ENCODE results near the gene NR1D1. TPM values are rescaled to one million over a fixed set of nuclear protein-coding genes. Genes with fewer than 3 reads are reported as not detected.

The NR1D1 gene
- 4.9 and 5.8 TPM in 2 replicates for total RNA-seq

GRCh38 chr17:40100419-40100668, at the start of gene NR1D1:
NR1D1 (minus strand) TSS chr17:40100589; CDS start chr17:40100094, 495 bp downstream.

GRCh38 chr17:40121181-40122135, 21.1 kb upstream of the NR1D1 start, which contains the start of gene MSL1:
MSL1 (plus strand) TSS chr17:40121971; CDS start chr17:40122613, 642 bp downstream.

GRCh38 chr17:40062329-40063186, 37.8 kb downstream of the NR1D1 start, which contains the start of gene THRA:
THRA (plus strand) TSS chr17:40062965; CDS start chr17:40074489, 11,524 bp downstream.

Other genes with a start within 250 kb of the NR1D1 start
- gene IKZF3, start 236.3 kb downstream of the NR1D1 start, total RNA-seq = not detected in 2 replicates
- not detected in 2 replicates for gene ZPBP2, start 232.4 kb downstream of the NR1D1 start, total RNA-seq
- 0.58 and 1.4 TPM in 2 replicates for gene GSDMB, start 182.0 kb downstream of the NR1D1 start, total RNA-seq
- 40.4 and 45.8 TPM in 2 replicates for gene ORMDL3, start 173.0 kb downstream of the NR1D1 start, total RNA-seq
- not detected in 2 replicates for gene LRRC3C, start 172.9 kb downstream of the NR1D1 start, total RNA-seq
- gene GSDMA, start 137.6 kb downstream of the NR1D1 start, total RNA-seq = not detected in 2 replicates
- 191 and 226 TPM in 2 replicates for gene PSMD3, start 119.8 kb downstream of the NR1D1 start, total RNA-seq
- 0.18 and 1.7 TPM in 2 replicates for gene CSF3, start 85.1 kb downstream of the NR1D1 start, total RNA-seq
- gene MED24, start 46.2 kb downstream of the NR1D1 start, total RNA-seq = 97.7 and 99.8 TPM in 2 replicates
- gene THRA, start 37.6 kb downstream of the NR1D1 start, total RNA-seq = 23.6 and 33.7 TPM in 2 replicates
- gene MSL1, start 21.4 kb upstream of the NR1D1 start, total RNA-seq = 35.5 and 50.3 TPM in 2 replicates
- gene CASC3, start 39.9 kb upstream of the NR1D1 start, total RNA-seq = 26.2 and 26.4 TPM in 2 replicates
- gene RAPGEFL1, start 76.9 kb upstream of the NR1D1 start, total RNA-seq = 10.3 and 13.5 TPM in 2 replicates
- 4.9 and 9.6 TPM in 2 replicates for gene WIPF2, start 118.7 kb upstream of the NR1D1 start, total RNA-seq
- 13.8 and 16.1 TPM in 2 replicates for gene CDC6, start 187.3 kb upstream of the NR1D1 start, total RNA-seq
- gene RARA, start 208.6 kb upstream of the NR1D1 start, total RNA-seq = 17.7 and 39.2 TPM in 2 replicates

Data from myometrial cell (primary cell).